H9 (cell line): Measurements from ENCODE around the gene PIK3CD. TPM values are rescaled to one million over a fixed set of nuclear protein-coding genes. Genes with fewer than 3 reads are reported as not detected.

Experiments
- DNase-seq: peaks from one replicate; pipeline ENCODE4 v3.0.0-alpha.2; 2017
- H2AFZ ChIP-seq: one replicate; pipeline ENCODE4 v1.6.1; 2013; ENCODE audit warnings: mild to moderate bottlenecking, low read length, control low read depth, moderate library complexity
- H2AK5ac ChIP-seq: 2 replicates; pipeline ENCODE4 v1.6.1; 2013; ENCODE audit warnings: low read length, control low read depth, mixed read lengths; ENCODE audit not compliant: insufficient read length
- H2BK120ac ChIP-seq: one replicate; pipeline ENCODE4 v1.6.1; 2013; ENCODE audit warnings: low read depth, mild to moderate bottlenecking, low read length, control low read depth, inconsistent platforms; ENCODE audit not compliant: poor library complexity, severe bottlenecking
- H2BK12ac ChIP-seq: 2 replicates; pipeline ENCODE4 v1.6.1; 2013; ENCODE audit warnings: low read length, control low read depth, mixed read lengths, low read depth; ENCODE audit not compliant: insufficient read length
- H2BK15ac ChIP-seq: 2 replicates; pipeline ENCODE4 v1.6.1; 2013; ENCODE audit warnings: low read depth, low read length, control low read depth
- H2BK20ac ChIP-seq: one replicate; pipeline ENCODE4 v1.6.1; 2013; ENCODE audit warnings: low read depth, mild to moderate bottlenecking, low read length, control low read depth, inconsistent platforms; ENCODE audit not compliant: poor library complexity, severe bottlenecking
- H2BK5ac ChIP-seq: 2 replicates; pipeline ENCODE4 v1.6.1; 2013; ENCODE audit warnings: low read length, control low read depth, mixed read lengths; ENCODE audit not compliant: insufficient read length
- H3K14ac ChIP-seq: 2 replicates; pipeline ENCODE4 v1.6.1; 2013; ENCODE audit warnings: low read length, control low read depth; ENCODE audit not compliant: insufficient read depth
- H3K18ac ChIP-seq: 2 replicates; pipeline ENCODE4 v1.6.1; 2013; ENCODE audit warnings: low read depth, mild to moderate bottlenecking, mixed read lengths, low read length, control low read depth; ENCODE audit not compliant: insufficient read length
- H3K23ac ChIP-seq: 2 replicates; pipeline ENCODE4 v1.6.1; 2013; ENCODE audit warnings: low read length, control low read depth, mixed read lengths, low read depth; ENCODE audit not compliant: insufficient read length
- H3K23me2 ChIP-seq: 2 replicates; pipeline ENCODE4 v1.6.1; 2013; ENCODE audit warnings: low read depth, mild to moderate bottlenecking, mixed read lengths, low read length, control low read depth; ENCODE audit not compliant: insufficient read length, poor library complexity, severe bottlenecking
- H3K27ac ChIP-seq: 2 replicates; pipeline ENCODE4 v1.5.1; 2013; ENCODE audit warnings: low read length, control low read depth, mixed read lengths, low read depth; ENCODE audit not compliant: insufficient read length
- H3K27me3 ChIP-seq: 2 replicates; pipeline ENCODE4 v1.6.1; 2013; ENCODE audit warnings: low read length, control low read depth, inconsistent platforms; ENCODE audit not compliant: insufficient read depth
- H3K4ac ChIP-seq: 2 replicates; pipeline ENCODE4 v1.6.1; 2013; ENCODE audit warnings: low read depth, mild to moderate bottlenecking, control low read depth, inconsistent platforms, low read length, moderate library complexity
- H3K4me1 ChIP-seq: 2 replicates; pipeline ENCODE4 v1.6.1; 2013; ENCODE audit warnings: low read length, control low read depth, inconsistent platforms; ENCODE audit not compliant: insufficient read depth
- H3K4me2 ChIP-seq: 2 replicates; pipeline ENCODE4 v1.6.1; 2013; ENCODE audit warnings: low read length, control low read depth, mixed read lengths; ENCODE audit not compliant: insufficient read length, insufficient read depth
- H3K56ac ChIP-seq: 2 replicates; pipeline ENCODE4 v1.6.1; 2013; ENCODE audit warnings: low read depth, mild to moderate bottlenecking, mixed read lengths, low read length, control low read depth; ENCODE audit not compliant: insufficient read length
- H3K79me1 ChIP-seq: 2 replicates; pipeline ENCODE4 v1.6.1; 2013; ENCODE audit warnings: low read depth, mild to moderate bottlenecking, moderate library complexity, low read length, control low read depth, inconsistent platforms; ENCODE audit not compliant: insufficient read depth, poor library complexity, severe bottlenecking
- H3K79me2 ChIP-seq: 2 replicates; pipeline ENCODE4 v1.6.1; 2013; ENCODE audit warnings: low read length, control low read depth, inconsistent platforms; ENCODE audit not compliant: insufficient read depth
- H3K9ac ChIP-seq: 2 replicates; pipeline ENCODE4 v1.6.1; 2013; ENCODE audit warnings: low read length, control low read depth, mixed read lengths; ENCODE audit not compliant: insufficient read length; ENCODE audit errors: extremely low read depth
- H3K9me3 ChIP-seq: one replicate; pipeline ENCODE4 v1.6.1; 2013; ENCODE audit warnings: low read depth, low read length, inconsistent platforms; ENCODE audit not compliant: control insufficient read depth
- H3T11ph ChIP-seq: one replicate; pipeline ENCODE4 v1.6.1; 2013; ENCODE audit warnings: mild to moderate bottlenecking, low read length, control low read depth, inconsistent platforms
- H4K20me1 ChIP-seq: one replicate; pipeline ENCODE4 v1.6.1; 2013; ENCODE audit not compliant: control insufficient read depth, insufficient read length, insufficient read depth
- H4K5ac ChIP-seq: 2 replicates; pipeline ENCODE4 v1.6.1; 2013; ENCODE audit warnings: low read depth, mild to moderate bottlenecking, mixed read lengths, low read length, control low read depth; ENCODE audit not compliant: insufficient read length
- H4K8ac ChIP-seq: replicated peaks from 2 replicates; pipeline ENCODE4 v1.6.1; 2013; ENCODE audit warnings: low read length, control low read depth, mixed read lengths, low read depth; ENCODE audit not compliant: insufficient read length
- H4K91ac ChIP-seq: 2 replicates; pipeline ENCODE4 v1.6.1; 2013; ENCODE audit warnings: low read depth, mild to moderate bottlenecking, moderate library complexity, mixed read lengths, low read length, control low read depth; ENCODE audit not compliant: insufficient read length
- H3K27ac Mint-ChIP-seq, 3 experiments: 2 replicates in 2 of 3; 3 replicates in 1 of 3; pipeline ENCODE4 v1.8.0; 2020 to 2021; ENCODE audit warnings: mixed read lengths in 3 of 3, mild to moderate bottlenecking in 1 of 3, moderate library complexity in 1 of 3
- H3K27me3 Mint-ChIP-seq: 2 replicates; pipeline ENCODE4 v1.8.0; 2021; ENCODE audit warnings: low read depth, mild to moderate bottlenecking, moderate library complexity, mixed read lengths
- H3K36me3 Mint-ChIP-seq, 3 experiments: 2 replicates in 2 of 3; 3 replicates in 1 of 3; pipeline ENCODE4 v1.8.0; 2020 to 2021; ENCODE audit warnings: low read depth in 3 of 3, mixed read lengths in 3 of 3; ENCODE audit not compliant: insufficient read depth in 1 of 3
- H3K4me1 Mint-ChIP-seq, 2 experiments: 2 replicates each; pipeline ENCODE4 v1.8.0; 2020; ENCODE audit warnings: mixed read lengths in 2 of 2
- H3K4me3 Mint-ChIP-seq, 2 experiments: 2 replicates in 1 of 2; 3 replicates in 1 of 2; pipeline ENCODE4 v1.8.0; 2020 to 2021; ENCODE audit warnings: mild to moderate bottlenecking in 2 of 2, mixed read lengths in 2 of 2, moderate library complexity in 1 of 2
- H3K9me3 Mint-ChIP-seq, 2 experiments: 2 replicates in 1 of 2; 3 replicates in 1 of 2; pipeline ENCODE4 v1.8.0; 2020; ENCODE audit warnings: mild to moderate bottlenecking in 2 of 2, mixed read lengths in 2 of 2, moderate library complexity in 1 of 2
- CTCF ChIP-seq: fragments of 200-600 bp; sonication (generic); conservative IDR thresholded peaks from 3 replicates; pipeline ENCODE4 v1.8.0; 2021; ENCODE audit warnings: antibody characterized with exemption, mild to moderate bottlenecking
- WGBS: extraction: QIAGEN DNeasy Blood & Tissue Kit; methylation state at CpG from one replicate; pipeline ENCODE4 v1.1.7; 2013; ENCODE audit warnings: missing lambda C conversion rate, low lambda C conversion rate, mixed read lengths; ENCODE audit not compliant: insufficient read length; ENCODE audit errors: extremely low coverage; 5-methylcytosine and 5-hydroxymethylcytosine counted together
- total RNA-seq: library from RNA; stranded (reverse); gene quantifications from 2 replicates; pipeline ENCODE4 v1.2.1, GENCODE V29; 2021

The PIK3CD gene
- total RNA-seq, 1 experiment from 2014 or later = 10.0 TPM

- H2AK5ac ChIP-seq = no peak overlapping the region
- Mint-ChIP-seq H3K4me1 (no peaks in the 10 kb centered on the region), H3K36me3 (peaks cover 39 to 79% (median 68%) of the 10 kb centered on the region in 3 experiments; a peak in 6 of 7 replicates), H3K27me3 (no peaks in the 10 kb centered on the region; the same call in 1 of the 2 replicates), H3K4me3 (no peak overlapping the region), H3K27ac (no peak overlapping the region), H3K9me3 (no peaks in the 10 kb centered on the region)
- H4K8ac ChIP-seq = no peak overlapping the region
- H3K9me3 ChIP-seq = no peaks in the 10 kb centered on the region
- DNase-seq = no peak
- no peaks in the 10 kb centered on the region for H3K79me2 ChIP-seq
- H3K4me1 ChIP-seq = no peaks in the 10 kb centered on the region
- no peak overlapping the region for H2BK15ac ChIP-seq
- no peak overlapping the region for H2BK12ac ChIP-seq
- no peak overlapping the region; the same call in 1 of the 2 replicates for H3K14ac ChIP-seq
- H3K27ac ChIP-seq = no peak overlapping the region
- no peak overlapping the region for H3K18ac ChIP-seq
- H3K79me1 ChIP-seq = no peaks in the 10 kb centered on the region
- no peak overlapping the region for H3K23ac ChIP-seq
- no CpG with 5 or more reads among the region's 28 CpGs for WGBS
- H4K5ac ChIP-seq = no peak overlapping the region
- H3K23me2 ChIP-seq = no peaks in the 10 kb centered on the region
- H3K4ac ChIP-seq = no peak overlapping the region
- no peak overlapping the region for H3K9ac ChIP-seq
- no peak overlapping the region for H3T11ph ChIP-seq
- H4K20me1 ChIP-seq = no peaks in the 10 kb centered on the region
- H2BK120ac ChIP-seq = no peak overlapping the region
- H2BK20ac ChIP-seq = no peak overlapping the region
- H2AFZ ChIP-seq = no peak overlapping the region
- no peak overlapping the region for H2BK5ac ChIP-seq
- H3K4me2 ChIP-seq = no peak overlapping the region
- no peak overlapping the region for H3K56ac ChIP-seq
- TF ChIP-seq CTCF = no peak
- no peak overlapping the region for H4K91ac ChIP-seq
- no peaks in the 10 kb centered on the region for H3K27me3 ChIP-seq
Observed at GRCh38 chr1:9744106-9744799, 92.7 kb downstream of the PIK3CD start.
